Measurements from ENCODE around the gene FOXL2NB.
"Not testable (repeated sequence)": the region's sequence is repeated elsewhere in the genome, so short reads cannot be mapped to it uniquely, and the experiment has no call there.

The FOXL2NB gene

GRCh38 chr3:138946663-138947494, at the start of gene FOXL2NB, which contains the start of gene FOXL2:
FOXL2NB (plus strand) TSS chr3:138947217; CDS start chr3:138947365, 148 bp downstream.
FOXL2 (minus strand) TSS chr3:138947137; CDS start chr3:138946722, 415 bp downstream.
- no peak for DNase-seq (ENCODE audit: low spot score)

- DNase-seq (ENCODE audit: low spot score), result no peak
Observed at GRCh38 chr3:138898301-138898700, 48.7 kb upstream of the FOXL2NB start.

- no peak for DNase-seq (ENCODE audit: low spot score)
Observed at GRCh38 chr3:138898708-138899107, 48.3 kb upstream of the FOXL2NB start.

- DNase-seq (ENCODE audit: low spot score), result peak; percentile 6
Observed at GRCh38 chr3:138899351-138899991, 47.5 kb upstream of the FOXL2NB start.

GRCh38 chr3:138901567-138901966, 45.5 kb upstream of the FOXL2NB start:
- no peak for DNase-seq (ENCODE audit: low spot score)

- no peak for DNase-seq (ENCODE audit: low spot score)
Observed at GRCh38 chr3:138902171-138902570, 44.8 kb upstream of the FOXL2NB start.

- DNase-seq (ENCODE audit: low spot score), result no peak
Observed at GRCh38 chr3:138907539-138907938, 39.5 kb upstream of the FOXL2NB start.

GRCh38 chr3:138908846-138909245, 38.2 kb upstream of the FOXL2NB start:
- no peak for DNase-seq (ENCODE audit: low spot score)

GRCh38 chr3:138909904-138910303, 37.1 kb upstream of the FOXL2NB start:
- DNase-seq (ENCODE audit: low spot score), result no peak

- no peak for DNase-seq (ENCODE audit: low spot score)
Observed at GRCh38 chr3:138911621-138912020, 35.4 kb upstream of the FOXL2NB start.

- no peak for DNase-seq (ENCODE audit: low spot score)
Observed at GRCh38 chr3:138912237-138912636, 34.8 kb upstream of the FOXL2NB start.

GRCh38 chr3:138913766-138914165, 33.3 kb upstream of the FOXL2NB start:
- DNase-seq (ENCODE audit: low spot score), result no peak

GRCh38 chr3:138914870-138915502, 32.0 kb upstream of the FOXL2NB start:
- DNase-seq (ENCODE audit: low spot score), result no peak

GRCh38 chr3:138915503-138916498, 31.2 kb upstream of the FOXL2NB start:
- peak; percentile 92 for DNase-seq (ENCODE audit: low spot score)

GRCh38 chr3:138916824-138917223, 30.2 kb upstream of the FOXL2NB start:
- DNase-seq (ENCODE audit: low spot score), result peak; percentile 54

- no peak for DNase-seq (ENCODE audit: low spot score)
Observed at GRCh38 chr3:138919325-138919724, 27.7 kb upstream of the FOXL2NB start.

- DNase-seq (ENCODE audit: low spot score), result peak; percentile 92
Observed at GRCh38 chr3:138921316-138922292, 25.4 kb upstream of the FOXL2NB start.

- DNase-seq (ENCODE audit: low spot score), result not testable (repeated sequence)
Observed at GRCh38 chr3:138922400-138922799, 24.6 kb upstream of the FOXL2NB start.

- DNase-seq (ENCODE audit: low spot score), result peak; percentile 87
Observed at GRCh38 chr3:138923531-138923994, 23.5 kb upstream of the FOXL2NB start.

- no peak for DNase-seq (ENCODE audit: low spot score)
Observed at GRCh38 chr3:138928727-138929372, 18.2 kb upstream of the FOXL2NB start.
